Pulmonary artery endothelial cell (primary cell): ENCODE measurements around the gene AKAP7. TPM values are rescaled to one million over a fixed set of nuclear protein-coding genes. Genes with fewer than 3 reads are reported as not detected.

Source experiments
- DNase-seq: peaks from one replicate; pipeline ENCODE4 v3.0.0-alpha.2; 2011; ENCODE audit warnings: low read depth, low spot score
- total RNA-seq: library from RNA; depleted of rRNA; stranded (reverse); fragments of >200 nt; gene quantifications from 2 replicates; pipeline ENCODE4 v1.2.3, GENCODE V29; 2014

The AKAP7 gene
- total RNA-seq, 1 donor from 2014 or later, result 3.2 TPM

- DNase-seq, result peak; percentile 29
Observed at GRCh38 chr6:131199568-131200272, 64.5 kb downstream of the AKAP7 start.

- DNase-seq, result no peak
Observed at GRCh38 chr6:131205481-131206244, 70.4 kb downstream of the AKAP7 start.

- no peak for DNase-seq
Observed at GRCh38 chr6:131206463-131207251, 71.4 kb downstream of the AKAP7 start.

GRCh38 chr6:131208787-131209186 is 73.5 kb downstream of the AKAP7 start:
- no peak for DNase-seq

- DNase-seq, result no peak
Observed at GRCh38 chr6:131210469-131210868, 75.2 kb downstream of the AKAP7 start.

GRCh38 chr6:131212024-131212423 is 76.8 kb downstream of the AKAP7 start:
- DNase-seq, result no peak

- no peak for DNase-seq
Observed at GRCh38 chr6:131212913-131213312, 77.6 kb downstream of the AKAP7 start.

- DNase-seq, result no peak
Observed at GRCh38 chr6:131213501-131213990, 78.3 kb downstream of the AKAP7 start.

- no peak for DNase-seq
Observed at GRCh38 chr6:131215219-131215618, 80.0 kb downstream of the AKAP7 start.

- DNase-seq, result peak; percentile 36
Observed at GRCh38 chr6:131216246-131216645, 81.0 kb downstream of the AKAP7 start.

GRCh38 chr6:131222773-131223172 is 87.5 kb downstream of the AKAP7 start:
- DNase-seq, result no peak

GRCh38 chr6:131223416-131223815 is 88.1 kb downstream of the AKAP7 start:
- no peak for DNase-seq

- DNase-seq, result no peak
Observed at GRCh38 chr6:131225127-131225526, 89.9 kb downstream of the AKAP7 start.

- no peak for DNase-seq
Observed at GRCh38 chr6:131225959-131226358, 90.7 kb downstream of the AKAP7 start.

GRCh38 chr6:131226459-131227157 is 91.3 kb downstream of the AKAP7 start:
- no peak for DNase-seq

- DNase-seq, result no peak
Observed at GRCh38 chr6:131227158-131227543, 91.9 kb downstream of the AKAP7 start.

- DNase-seq, result no peak
Observed at GRCh38 chr6:131231103-131231502, 95.8 kb downstream of the AKAP7 start.

- DNase-seq, result no peak
Observed at GRCh38 chr6:131231891-131232290, 96.6 kb downstream of the AKAP7 start.

GRCh38 chr6:131244942-131245341 is 109.7 kb downstream of the AKAP7 start:
- DNase-seq, result no peak

GRCh38 chr6:131250122-131250521 is 114.9 kb downstream of the AKAP7 start:
- DNase-seq, result no peak

GRCh38 chr6:131250936-131251335 is 115.7 kb downstream of the AKAP7 start:
- DNase-seq, result no peak
